Stimulated activated CD4-positive, alpha-beta T cell treated with anti-CD3 and anti-CD28 coated beads, Interleukin-15, amount 100 ng/mL, for 48 hours (primary cell): Measurements from ENCODE around the gene SORCS1.

Source experiments
- DNase-seq, 2 donors: peaks; one replicate each; pipeline ENCODE4 v3.0.0-alpha.2; 2020; ENCODE audit warnings: low read depth in 2 of 2

SORCS1 gene

DNA sequence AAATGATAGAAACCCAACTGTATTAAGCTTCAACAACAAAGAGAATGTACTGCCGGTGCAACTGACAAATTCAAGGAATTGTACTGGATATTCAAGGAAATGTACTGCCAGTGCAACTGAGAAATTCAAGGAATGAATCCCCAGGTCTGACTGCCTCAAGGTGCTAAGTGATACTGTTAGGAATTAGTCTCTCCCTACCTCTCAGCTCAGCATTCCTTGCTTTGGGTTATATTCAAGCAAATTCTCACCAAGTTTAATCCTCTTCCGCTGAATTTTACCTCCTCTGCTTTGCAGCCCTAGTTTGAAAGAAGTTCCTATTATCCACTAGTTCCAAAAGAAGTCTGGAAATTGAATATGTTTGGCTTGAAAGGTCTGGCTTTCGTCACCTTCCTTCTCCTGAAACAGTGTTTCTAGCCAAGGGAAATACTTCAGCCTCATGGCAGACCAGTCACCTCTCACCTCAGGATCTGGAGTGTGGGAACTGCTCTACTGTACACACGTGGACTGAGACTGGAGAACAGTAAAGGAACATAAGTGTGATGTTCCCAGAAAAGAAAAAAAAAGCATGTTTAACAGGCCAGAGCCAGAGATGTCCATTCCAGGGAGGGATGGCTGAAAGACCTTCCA lies 60.4 kb downstream of the SORCS1 start:
- DNase-seq = no peak

DNA sequence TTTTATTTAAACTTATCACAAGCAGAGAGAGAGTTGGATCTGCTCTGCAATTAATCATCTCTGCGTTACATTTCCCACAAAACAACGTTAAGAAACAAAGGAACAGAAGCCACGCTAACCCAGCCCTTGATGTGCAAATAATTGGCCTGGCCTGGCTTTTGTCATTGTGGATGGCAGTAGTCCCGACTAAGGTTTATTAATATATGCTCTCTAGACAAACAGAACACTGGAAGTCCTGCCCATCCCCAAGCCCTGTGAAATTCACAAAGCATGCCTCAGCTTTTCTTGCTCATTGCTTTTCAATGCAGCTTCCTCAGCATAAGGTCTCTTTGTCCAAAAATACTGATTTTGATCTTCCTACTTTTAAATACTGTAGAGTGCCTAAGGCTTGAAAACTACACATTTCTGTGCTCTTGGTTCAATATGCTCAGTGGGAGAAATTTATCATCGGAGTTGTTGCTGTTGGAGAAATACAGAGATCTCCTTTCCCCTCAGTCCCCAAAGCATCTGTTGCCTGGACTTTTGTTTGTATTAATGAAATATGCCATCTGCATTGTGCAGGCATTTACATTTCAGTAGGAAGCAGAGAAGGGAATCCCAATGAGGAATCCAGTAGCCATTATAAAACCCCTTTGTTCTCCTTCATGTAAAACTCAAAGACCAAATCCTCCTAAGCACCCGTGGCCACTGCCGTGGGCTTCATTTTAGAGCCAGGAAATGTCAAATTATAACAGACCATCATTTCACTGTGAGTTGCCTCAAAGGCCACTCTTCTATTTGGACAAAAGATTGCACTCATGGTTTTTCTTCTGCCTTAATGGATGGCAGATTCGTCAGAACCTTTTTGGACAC lies 61.1 kb downstream of the SORCS1 start:
- no peak for DNase-seq

DNA sequence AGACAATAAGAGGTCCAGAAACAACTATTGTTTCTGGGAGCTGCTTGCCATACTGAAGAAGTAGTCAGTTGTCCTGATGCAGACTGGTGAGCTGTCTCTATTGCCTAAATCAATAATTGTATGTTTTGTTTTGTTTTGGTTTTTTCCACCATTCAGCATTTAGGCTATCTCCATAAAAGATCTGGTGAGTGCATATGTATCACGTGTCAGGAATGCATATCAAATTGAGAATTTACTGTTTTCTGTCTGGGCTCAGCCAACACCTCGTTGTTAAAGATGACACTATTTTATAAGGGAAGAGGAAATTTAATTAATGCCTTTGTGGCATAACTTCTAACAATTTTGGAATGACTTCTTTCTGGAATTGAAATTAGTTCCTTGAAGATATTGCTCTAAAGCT lies 66.2 kb downstream of the SORCS1 start:
- no peak for DNase-seq

DNA sequence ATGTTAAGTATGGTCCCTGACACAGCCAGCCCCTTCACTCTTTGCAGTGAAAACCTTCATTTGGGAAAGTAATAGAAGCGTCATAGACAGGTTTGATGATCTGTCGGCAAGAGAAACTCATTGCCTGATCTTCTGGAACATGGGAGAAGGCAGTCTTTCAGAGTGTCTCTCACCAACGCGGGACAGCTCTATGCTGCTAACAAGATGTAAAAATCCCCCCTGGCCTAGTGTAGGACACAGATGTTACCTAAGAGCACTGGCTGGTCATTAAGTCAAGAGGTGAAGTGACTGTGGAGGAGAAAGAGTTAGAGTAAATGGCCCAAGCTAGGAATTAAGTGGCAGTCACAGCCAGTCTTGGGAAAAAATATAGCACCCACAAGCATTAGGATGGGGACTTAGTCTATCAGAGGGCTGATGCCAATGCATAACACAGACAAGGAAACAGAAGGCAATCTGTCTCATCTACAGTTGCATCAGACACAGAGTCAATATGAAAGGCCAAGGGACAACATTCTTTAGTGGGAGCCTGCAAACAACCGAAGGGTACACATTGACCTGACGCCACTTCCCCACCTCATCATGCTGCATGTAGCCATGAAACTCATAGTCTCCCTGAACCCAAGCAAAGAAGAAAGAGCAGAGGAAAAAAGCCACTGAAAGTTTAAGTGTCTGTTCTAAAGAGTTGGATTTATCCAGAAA lies 69.5 kb downstream of the SORCS1 start:
- DNase-seq = no peak

DNA sequence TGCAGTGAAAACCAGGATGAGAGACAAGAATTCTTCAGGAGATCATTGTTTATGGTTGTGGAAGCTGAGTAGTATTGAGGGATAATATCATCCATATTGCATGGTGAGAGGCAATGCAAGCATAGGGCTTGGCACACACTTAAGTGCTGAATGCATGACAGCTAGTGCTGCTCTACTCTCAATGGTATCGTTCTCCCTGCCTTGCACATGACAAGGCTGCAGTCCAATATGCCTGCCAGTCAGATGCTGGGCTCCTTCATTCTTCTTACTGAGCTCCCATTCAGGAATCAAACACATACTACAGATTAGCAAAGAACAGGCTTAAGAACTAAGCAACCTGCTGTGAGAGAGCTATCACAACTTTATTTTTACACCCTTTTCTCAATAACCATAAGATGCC lies 72.2 kb downstream of the SORCS1 start:
- DNase-seq = no peak

DNA sequence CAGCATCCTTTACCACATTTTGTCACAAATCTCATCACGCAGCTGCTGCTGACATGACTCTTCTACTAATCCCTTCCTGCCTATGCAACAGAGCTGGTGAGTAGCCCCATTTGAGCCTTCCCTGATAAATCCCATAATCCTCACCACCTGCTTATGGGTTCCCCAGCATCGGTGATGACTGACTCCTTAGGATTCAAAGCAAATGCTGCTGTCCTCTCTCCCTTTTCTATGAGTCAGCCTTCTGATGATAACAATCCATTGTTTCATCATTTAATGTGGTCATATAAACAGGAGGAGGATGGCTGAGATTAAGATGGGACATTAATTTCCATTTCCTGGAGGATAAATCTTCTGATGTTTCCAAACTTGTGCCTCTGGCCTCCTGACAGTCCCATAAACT lies 73.4 kb downstream of the SORCS1 start:
- no peak for DNase-seq

DNA sequence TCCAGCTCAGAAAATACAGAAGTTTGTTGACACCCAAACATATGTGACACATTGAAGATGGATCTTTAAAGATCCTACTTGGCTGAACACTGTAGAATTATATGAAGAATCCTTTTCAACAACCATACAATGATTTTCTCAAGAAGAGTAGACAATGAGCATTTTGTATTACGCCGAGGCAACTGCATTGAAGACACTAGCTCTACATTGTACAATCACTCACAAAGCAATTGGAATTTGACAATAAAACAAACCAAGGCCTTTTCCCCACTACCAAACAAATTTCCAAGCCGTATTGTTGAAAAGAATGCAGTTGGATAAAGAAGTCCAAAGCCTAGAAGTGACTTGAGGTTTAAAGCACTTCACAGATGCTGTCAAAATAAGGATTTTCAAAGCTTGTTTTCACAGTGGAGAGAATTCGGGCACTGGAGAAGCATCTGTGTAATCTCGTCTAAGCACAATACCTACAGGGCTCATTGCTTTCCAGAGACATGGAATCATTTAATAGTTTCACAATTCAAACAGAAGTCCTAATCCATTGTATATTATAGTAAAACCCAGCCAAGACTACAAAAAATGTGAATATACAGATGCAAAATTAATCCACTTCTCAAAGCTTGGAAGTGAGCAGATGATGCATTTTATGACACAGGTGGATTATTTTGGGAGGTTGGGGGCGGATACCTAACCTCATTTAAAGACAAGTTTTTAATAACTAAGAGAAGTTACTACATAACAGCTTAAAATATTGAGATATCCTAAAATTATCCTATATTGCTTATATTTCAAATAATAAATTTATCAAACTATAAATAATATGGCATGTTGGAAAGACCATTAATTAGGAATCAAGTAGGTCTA lies 78.6 kb downstream of the SORCS1 start:
- no peak for DNase-seq

DNA sequence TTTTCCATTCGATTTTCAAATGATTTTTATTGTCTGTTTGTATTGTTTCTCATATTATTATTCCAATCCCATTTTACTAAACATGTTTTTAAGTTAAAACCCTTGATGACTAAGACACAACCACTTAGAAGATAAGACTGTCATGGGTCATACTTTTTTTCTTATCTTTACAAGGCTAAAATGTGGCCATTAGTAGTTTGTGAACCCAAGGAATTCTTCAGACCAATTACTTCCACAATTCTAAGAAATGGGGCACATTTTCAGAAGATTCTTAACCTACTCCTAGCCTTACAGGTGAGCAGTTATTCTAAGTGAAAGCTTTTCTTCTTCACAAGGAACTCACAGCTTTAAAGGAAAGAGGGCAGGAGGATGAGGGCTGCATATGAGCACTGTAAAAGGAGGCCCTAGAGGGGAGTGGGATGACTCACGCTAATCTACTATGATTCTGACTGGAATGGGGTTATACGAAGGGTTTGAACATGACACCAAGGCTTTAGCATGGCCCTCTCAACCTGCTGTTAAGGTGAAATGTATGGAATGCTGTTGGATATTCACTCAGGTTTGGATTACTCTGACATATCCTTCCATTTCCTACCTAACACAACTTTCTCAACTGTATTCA lies 81.0 kb downstream of the SORCS1 start:
- DNase-seq = no peak

DNA sequence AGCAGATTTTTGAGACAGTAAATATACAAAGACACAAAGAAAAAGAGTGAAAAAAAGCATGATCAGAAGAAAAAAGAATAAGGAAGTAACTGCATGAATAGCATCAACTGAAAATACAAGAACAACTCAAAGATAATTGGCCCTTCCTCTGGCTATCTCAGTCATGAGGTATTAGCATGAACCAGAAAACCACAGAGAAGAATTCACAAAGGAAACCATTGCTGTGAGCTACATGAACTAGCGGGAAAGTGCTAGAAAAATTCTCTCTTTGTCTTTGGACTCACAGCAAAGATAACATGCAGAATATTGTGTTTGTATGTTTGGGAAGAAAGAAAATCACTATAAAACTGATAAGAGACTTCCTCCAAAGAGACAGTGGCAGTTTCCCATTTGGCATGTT lies 82.9 kb downstream of the SORCS1 start:
- no peak for DNase-seq

DNA sequence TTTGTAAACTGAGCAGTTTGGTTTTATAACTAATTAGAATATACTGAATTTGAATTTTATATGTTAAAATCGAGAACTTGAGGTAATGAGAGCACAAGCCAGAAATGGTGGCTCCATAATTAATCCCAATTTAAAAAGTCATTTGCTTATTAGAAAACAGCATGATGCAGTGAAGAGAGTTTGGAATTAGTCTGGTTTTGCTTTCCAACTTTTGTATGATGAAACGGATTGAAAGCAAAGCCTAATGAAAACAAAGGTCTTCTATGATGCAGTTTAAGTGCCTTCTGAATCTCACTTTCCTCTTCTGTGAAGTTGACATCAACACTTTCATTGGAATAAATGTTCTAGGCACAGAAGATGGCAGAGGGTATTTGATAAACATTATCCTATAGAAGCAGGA lies 89.4 kb downstream of the SORCS1 start:
- no peak for DNase-seq

DNA sequence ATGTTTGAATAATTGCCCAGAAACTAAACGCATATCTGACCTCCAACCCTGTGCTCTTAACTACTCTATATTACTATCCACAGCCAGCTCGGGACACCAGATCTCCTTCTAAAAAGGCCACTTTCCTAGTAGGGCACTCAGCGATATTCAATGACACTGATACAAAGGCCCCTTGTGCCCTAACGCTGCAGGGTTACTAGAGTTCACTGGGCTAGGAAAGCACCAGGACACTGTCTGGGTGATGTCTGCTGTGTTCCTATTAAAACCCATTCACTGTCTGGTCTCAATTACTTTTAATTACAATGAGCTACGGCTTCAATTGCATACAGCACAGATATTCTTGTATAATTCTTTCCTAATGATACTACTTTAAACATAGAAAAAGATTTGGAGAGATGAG lies 91.7 kb downstream of the SORCS1 start:
- DNase-seq = no peak

DNA sequence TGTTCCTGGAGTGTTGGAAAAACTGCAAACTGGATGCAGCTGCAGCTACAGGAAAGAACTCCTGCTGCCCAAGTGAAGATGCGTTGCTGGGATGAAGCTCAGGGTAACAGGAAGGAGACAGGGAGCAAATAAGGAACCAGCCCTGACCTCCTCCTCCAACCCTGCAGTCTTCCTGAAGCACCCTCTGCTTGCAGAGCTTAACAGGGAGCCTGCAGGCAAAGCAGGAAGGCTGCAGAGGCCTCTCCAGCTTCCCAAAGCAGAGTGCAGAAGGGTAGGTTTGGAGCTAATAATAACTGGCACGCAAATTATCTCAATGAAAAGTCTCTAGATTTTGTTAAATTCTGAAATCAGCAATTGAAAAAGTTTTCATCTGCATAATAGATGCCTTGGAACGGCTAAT lies 92.5 kb downstream of the SORCS1 start:
- DNase-seq = no peak

DNA sequence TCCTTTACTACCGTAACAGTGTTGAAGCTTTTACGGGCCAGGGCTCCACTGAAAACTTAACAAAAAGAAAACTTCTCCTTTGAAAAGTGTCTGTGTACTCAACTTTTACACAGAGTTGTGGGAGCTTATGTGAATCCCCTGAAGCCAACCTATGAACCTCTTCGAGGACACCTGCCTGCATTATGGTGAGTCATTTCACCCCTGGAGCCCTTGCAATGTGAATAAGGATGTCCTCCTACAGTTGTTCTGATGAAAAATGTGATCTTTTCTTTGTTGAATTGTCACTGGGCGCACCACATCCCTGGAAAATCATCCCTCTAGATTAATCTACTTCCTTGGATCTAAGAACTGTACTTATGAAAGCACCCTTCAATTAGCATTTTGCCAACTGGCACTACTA lies 93.2 kb downstream of the SORCS1 start:
- DNase-seq = no peak

DNA sequence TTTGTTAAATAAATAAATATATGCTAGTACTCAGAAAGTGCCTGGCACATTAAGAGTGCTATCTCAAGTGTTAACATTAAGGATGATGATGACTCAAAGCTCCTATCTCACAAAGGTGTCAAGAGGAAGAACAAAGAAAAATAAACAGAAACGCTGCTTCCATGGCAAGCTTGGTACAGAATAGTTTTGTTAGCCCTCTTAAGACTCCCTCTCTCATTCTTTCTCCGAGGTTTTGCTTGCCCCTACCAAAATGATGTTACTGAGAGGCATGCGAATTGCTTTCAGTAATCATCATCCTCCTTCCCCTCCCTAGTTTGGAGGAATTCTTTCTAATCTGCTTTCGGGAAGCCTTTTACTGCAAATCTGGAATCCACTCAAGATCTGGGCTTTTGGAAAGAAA lies 96.7 kb downstream of the SORCS1 start:
- DNase-seq = no peak

DNA sequence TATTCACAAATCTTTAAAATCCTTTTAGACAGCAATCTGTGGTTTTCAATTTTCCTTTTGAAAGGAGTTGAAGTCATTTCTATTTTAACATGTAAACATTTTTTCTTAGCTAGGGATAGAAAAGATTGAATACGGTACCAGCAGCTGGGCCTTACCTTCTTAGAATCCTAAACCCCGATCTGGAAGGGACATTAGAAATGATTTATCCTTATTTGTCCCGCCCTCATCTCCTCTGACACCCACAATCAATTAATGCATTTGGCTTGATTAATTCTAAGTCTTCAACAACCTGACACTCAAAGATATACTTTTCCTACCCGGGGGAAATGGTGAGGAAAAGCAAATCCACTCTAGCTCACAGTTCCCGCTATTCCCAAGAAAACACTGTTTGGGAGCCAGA lies 100.4 kb downstream of the SORCS1 start:
- DNase-seq = no peak

DNA sequence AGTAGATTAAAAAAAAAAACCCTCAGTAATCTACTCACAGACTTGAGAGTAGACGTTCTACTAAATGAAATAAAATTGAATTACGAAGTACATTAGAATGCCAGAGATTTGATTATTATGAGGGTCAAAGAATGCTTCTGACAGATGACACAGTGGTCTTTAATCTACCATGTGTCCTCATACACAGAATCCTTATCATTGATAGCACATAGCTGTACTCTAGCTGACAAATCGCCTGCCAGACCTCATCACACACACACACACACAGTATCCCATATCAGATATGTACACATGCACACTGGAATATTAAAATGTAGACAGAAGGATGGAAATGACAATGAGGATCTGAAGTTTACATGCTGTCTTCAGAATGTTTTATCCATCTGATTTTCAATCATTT lies 104.6 kb downstream of the SORCS1 start:
- DNase-seq = no peak

DNA sequence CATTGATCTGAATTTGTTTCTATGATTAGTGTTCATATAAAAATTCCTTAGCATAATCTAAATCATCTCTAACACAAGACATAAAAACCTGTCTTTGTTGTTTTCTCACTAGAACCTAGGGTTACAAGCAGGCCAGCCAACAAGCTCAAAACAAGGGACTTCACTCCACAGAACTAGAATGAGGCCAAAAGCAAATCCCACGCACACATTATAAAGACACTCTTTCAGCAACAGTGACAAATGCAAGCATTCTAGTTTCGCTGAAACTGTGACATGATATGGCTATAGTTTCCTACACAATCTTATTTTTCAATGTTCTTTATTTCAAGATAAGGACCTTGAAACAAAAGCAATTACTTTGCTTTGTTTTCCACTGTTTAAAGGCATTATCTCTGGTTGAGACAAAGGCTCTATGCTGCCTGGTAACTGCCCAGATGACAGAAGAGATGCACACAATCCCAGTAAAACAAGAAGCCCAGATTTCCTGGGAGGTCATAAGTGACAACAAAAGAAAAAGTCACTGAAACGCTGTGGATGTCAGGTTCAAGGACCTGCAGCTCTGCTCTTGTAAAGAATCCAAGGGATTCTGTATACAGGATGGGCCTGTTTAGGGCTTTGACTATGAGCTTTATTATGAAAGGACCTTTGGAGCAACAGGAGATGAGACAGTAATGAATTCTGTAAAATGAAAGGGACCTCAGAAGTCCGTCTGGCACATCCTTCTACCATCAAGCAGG lies 105.3 kb downstream of the SORCS1 start:
- DNase-seq = no peak

DNA sequence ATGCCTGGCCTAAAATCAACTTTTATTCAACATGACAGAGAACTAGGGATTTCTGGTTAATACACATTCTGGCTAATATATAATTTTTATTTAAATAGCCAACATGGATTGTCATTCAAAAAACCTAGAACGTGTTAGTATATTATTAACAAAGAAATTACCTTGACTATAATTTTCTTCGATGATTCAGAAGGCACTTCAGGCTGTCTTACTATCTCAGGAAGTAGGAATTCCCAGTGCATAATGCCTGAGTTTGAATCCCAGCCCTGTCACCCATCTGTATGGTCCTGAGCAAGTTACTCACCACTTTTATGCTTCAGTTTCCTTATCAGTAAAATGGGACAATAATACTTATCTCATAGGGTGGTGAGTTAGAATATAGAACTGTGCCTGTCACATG lies 106.2 kb downstream of the SORCS1 start:
- DNase-seq = no peak

DNA sequence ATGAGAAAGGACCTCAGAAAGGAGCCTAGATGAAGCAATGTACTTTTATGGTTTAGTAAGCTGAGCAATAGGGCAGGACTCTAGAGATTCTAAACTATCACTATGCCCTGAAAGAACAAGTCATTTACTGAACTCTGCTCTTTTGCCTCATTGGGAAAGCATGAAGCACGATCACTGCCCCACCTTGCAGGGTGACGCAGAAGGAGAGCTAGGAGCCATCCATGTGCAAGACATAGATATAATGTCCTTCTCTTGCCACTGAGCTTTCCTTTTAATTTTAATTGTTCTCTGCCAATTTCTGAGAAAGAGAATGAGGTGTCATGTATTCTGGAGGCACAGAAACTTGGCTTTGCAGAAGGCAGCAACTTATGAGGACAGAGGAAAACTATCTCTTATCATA lies 108.3 kb downstream of the SORCS1 start:
- no peak for DNase-seq

DNA sequence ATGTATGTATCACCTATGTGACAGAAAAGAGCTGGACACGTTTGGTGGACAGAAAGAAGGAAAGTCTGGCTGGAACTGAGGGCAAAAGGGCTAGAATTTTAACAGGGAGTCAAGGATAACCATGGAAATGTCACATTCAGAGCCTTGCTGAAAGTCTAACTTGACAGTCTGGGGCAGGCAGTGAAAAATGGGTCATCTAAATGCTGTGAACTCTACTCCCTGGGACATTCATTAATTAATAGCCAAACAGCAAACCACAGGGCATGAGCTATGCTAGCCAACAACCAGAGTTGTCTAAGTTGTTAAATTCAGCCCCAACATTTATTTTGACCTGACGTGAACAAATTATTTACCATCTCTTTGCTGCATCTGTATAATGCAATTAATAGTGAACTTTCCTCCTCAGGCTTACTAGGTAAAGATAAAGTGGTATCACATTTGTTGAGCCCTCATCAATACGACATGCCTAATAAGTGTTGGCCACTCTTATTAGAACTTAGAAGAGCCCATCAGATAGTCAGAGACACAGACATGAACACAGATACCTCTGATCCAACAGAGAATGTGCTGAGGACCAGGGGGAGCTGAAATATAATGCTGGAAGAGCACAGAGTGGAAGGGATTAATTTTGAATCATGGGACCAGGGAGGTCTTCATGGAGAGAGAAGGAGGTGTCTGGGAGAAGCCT lies 109.9 kb downstream of the SORCS1 start:
- no peak for DNase-seq
